Keratinocyte (primary cell): ENCODE results near the gene SMYD1. TPM values are rescaled to one million over a fixed set of nuclear protein-coding genes. Genes with fewer than 3 reads are reported as not detected.

Source experiments
- DNase-seq: peaks from one replicate; pipeline ENCODE4 v3.0.0-alpha.2; 2011; ENCODE audit warnings: low read depth, missing footprints, low spot score
- FAIRE-seq: peaks from 2 replicates; lab custom pipeline; 2011; peaks lifted over from hg19 to GRCh38; lab: Jason Lieb, UNC
- H2AFZ ChIP-seq: 2 replicates; pipeline ENCODE4 v1.6.0; 2012; ENCODE audit warnings: low read length, control low read depth, inconsistent platforms; ENCODE audit not compliant: control insufficient read depth
- H3K27ac ChIP-seq: 2 replicates; pipeline ENCODE4 v1.5.1; 2011; ENCODE audit warnings: low read length; ENCODE audit not compliant: control insufficient read depth, insufficient read depth
- H3K27me3 ChIP-seq: 3 replicates; pipeline ENCODE4 v1.6.0; 2011; ENCODE audit warnings: low read length; ENCODE audit not compliant: control insufficient read depth, insufficient read depth; ENCODE audit errors: extremely low read depth
- H3K36me3 ChIP-seq, 2 experiments: 2 replicates in 1 of 2; 3 replicates in 1 of 2; pipeline ENCODE4 v1.5.1; 2011; ENCODE audit warnings: low read length in 2 of 2, mild to moderate bottlenecking in 1 of 2; ENCODE audit not compliant: control insufficient read depth in 2 of 2, insufficient read depth in 2 of 2; ENCODE audit errors: extremely low read depth in 1 of 2
- H3K4me1 ChIP-seq: 3 replicates; pipeline ENCODE4 v1.5.1; 2011; ENCODE audit warnings: low read length; ENCODE audit not compliant: control insufficient read depth, insufficient read depth; ENCODE audit errors: extremely low read depth
- H3K4me2 ChIP-seq: 3 replicates; pipeline ENCODE4 v1.6.0; 2011; ENCODE audit warnings: low read depth, low read length; ENCODE audit not compliant: control insufficient read depth, insufficient read depth; ENCODE audit errors: extremely low read depth
- H3K4me3 ChIP-seq, 3 experiments: fragments of 200-600 bp in 1 of 3; sonication (generic) in 1 of 3; 2 replicates in 2 of 3; 3 replicates in 1 of 3; pipeline ENCODE4 v1.5.1; 2011 to 2016; ENCODE audit warnings: low read length in 3 of 3, mild to moderate bottlenecking in 3 of 3, control low read depth in 2 of 3, inconsistent platforms in 1 of 3, low read depth in 1 of 3, mixed read lengths in 1 of 3, mixed run types in 1 of 3, moderate library complexity in 1 of 3; ENCODE audit not compliant: control insufficient read depth in 2 of 3, insufficient read depth in 2 of 3; ENCODE audit errors: extremely low read depth in 1 of 3
- H3K79me2 ChIP-seq: 2 replicates; pipeline ENCODE4 v1.6.0; 2012; ENCODE audit warnings: low read length; ENCODE audit not compliant: control insufficient read depth, insufficient read depth
- H3K9ac ChIP-seq: 3 replicates; pipeline ENCODE4 v1.6.0; 2011; ENCODE audit warnings: low read length; ENCODE audit not compliant: control insufficient read depth, insufficient read depth; ENCODE audit errors: extremely low read depth
- H3K9me1 ChIP-seq: 3 replicates; pipeline ENCODE4 v1.6.0; 2011; ENCODE audit warnings: low read length; ENCODE audit not compliant: control insufficient read depth, insufficient read depth; ENCODE audit errors: extremely low read depth
- H3K9me3 ChIP-seq: 2 replicates; pipeline ENCODE4 v1.5.1; 2012; ENCODE audit warnings: low read depth, low read length; ENCODE audit not compliant: control insufficient read depth
- H4K20me1 ChIP-seq: 3 replicates; pipeline ENCODE4 v1.6.0; 2011; ENCODE audit warnings: low read length; ENCODE audit not compliant: control insufficient read depth, insufficient read depth; ENCODE audit errors: extremely low read depth
- CTCF ChIP-seq, 3 experiments: IDR thresholded peaks in 1 of 3; conservative IDR thresholded peaks in 1 of 3; optimal IDR thresholded peaks in 1 of 3; 2 replicates in 2 of 3; 3 replicates in 1 of 3; pipeline versions ENCODE3 to v1.5.1; 2011; ENCODE audit warnings: low read length in 3 of 3, mild to moderate bottlenecking in 3 of 3, moderate library complexity in 2 of 3, control low read depth in 1 of 3, inconsistent platforms in 1 of 3; ENCODE audit not compliant: insufficient read depth in 2 of 3; ENCODE audit errors: extremely low read depth in 1 of 3
- EZH2 ChIP-seq: IDR thresholded peaks from one replicate; pipeline ENCODE4 v1.6.1; 2012; ENCODE audit warnings: inconsistent platforms, mild to moderate bottlenecking, low read length, moderate library complexity
- dilution Hi-C: fragments of 300-500 bp; cut with MboI; formaldehyde crosslinking; loops from one replicate; pipeline ENCODE4 v1.7.0; 2020; ENCODE audit warnings: low sequenced_read_pairs; ENCODE audit not compliant: extremely low pct_ligation_motif_present
- polyA plus RNA-seq, 5 experiments: library from polyadenylated mRNA; depleted of rRNA in 3 of 5; stranded (reverse) in 3 of 5; stranded (forward) in 1 of 5; unstranded in 1 of 5; fragments of >200 nt; gene quantifications; 1 replicate in 1 of 5; 2 replicates in 3 of 5; 3 replicates in 1 of 5; pipeline versions ENCODE4 v1.2.1 to v1.2.3, GENCODE V29; 2011 to 2012; ENCODE audit warnings: missing spikeins in 2 of 5, low read depth in 1 of 5, low replicate concordance in 1 of 5

Gene SMYD1
- polyA plus RNA-seq, 1 donor (not counting 4 experiments of a cell fraction or from before 2014, with no cell fraction given), result not detected

GRCh38 chr2:88133875-88134274 lies 66.2 kb downstream of the SMYD1 start:
- Histone ChIP-seq H3K9me1 (no peaks in the 10 kb centered on the region), H3K27me3 (no peaks in the 10 kb centered on the region), H3K9ac (no peak overlapping the region), H2AFZ (no peak overlapping the region), H3K4me3 (no peak overlapping the region), H3K4me1 (no peaks in the 10 kb centered on the region), H3K9me3 (no peaks in the 10 kb centered on the region), H3K79me2 (no peaks in the 10 kb centered on the region), H3K4me2 (no peak overlapping the region), H4K20me1 (no peaks in the 10 kb centered on the region), H3K36me3 (no peaks in the 10 kb centered on the region), H3K27ac (no peak overlapping the region)
- FAIRE-seq (no peak), DNase-seq (no peak)
- dilution Hi-C loops, result no loop called here
- no peak for TF ChIP-seq CTCF (optimal IDR thresholded peaks at IDR 0.05 in 1 of 3, IDR thresholded peaks at IDR 0.05 in 1 of 3, conservative IDR thresholded peaks at IDR 0.05 in 1 of 3; ENCODE audit: extremely low read depth in 1 of 3, insufficient read depth in 2 of 3, low read length in 3 of 3)
- no peak for TF ChIP-seq EZH2

GRCh38 chr2:88136817-88137216 lies 69.2 kb downstream of the SMYD1 start:
- Histone ChIP-seq H3K79me2 (no peaks in the 10 kb centered on the region), H3K4me3 (no peak overlapping the region), H3K9me1 (no peaks in the 10 kb centered on the region), H3K27me3 (no peaks in the 10 kb centered on the region), H3K9ac (no peak overlapping the region), H2AFZ (no peak overlapping the region), H3K4me1 (no peaks in the 10 kb centered on the region), H3K4me2 (no peak overlapping the region), H4K20me1 (no peaks in the 10 kb centered on the region), H3K36me3 (no peaks in the 10 kb centered on the region), H3K27ac (no peak overlapping the region), H3K9me3 (no peaks in the 10 kb centered on the region)
- DNase-seq, result no peak
- no peak for TF ChIP-seq CTCF (optimal IDR thresholded peaks at IDR 0.05 in 1 of 3, IDR thresholded peaks at IDR 0.05 in 1 of 3, conservative IDR thresholded peaks at IDR 0.05 in 1 of 3; ENCODE audit: extremely low read depth in 1 of 3, insufficient read depth in 2 of 3, low read length in 3 of 3)
- no peak for TF ChIP-seq EZH2
- dilution Hi-C loops, result no loop called here
- no peak for FAIRE-seq
